ENCODE results near the gene LGALS9B. TPM values are rescaled to one million over a fixed set of nuclear protein-coding genes. Genes with fewer than 3 reads are reported as not detected.

The LGALS9B gene
- total RNA-seq, 4 donors from 2014 or later = not detected

Small RNAs within 50 kb of the gene (small RNA-seq; reads per million reads assigned to genes)
- gene YWHAEP3 = not detected

Other genes with a start within 250 kb of the LGALS9B start
- gene CDRT15L2, start 112.2 kb upstream of the LGALS9B start, total RNA-seq = not detected

All from thyroid gland (tissue), 4 donors.